GM12875 (cell line): ENCODE data around the gene GPR32.
"Not testable (repeated sequence)": the region's sequence is repeated elsewhere in the genome, so short reads cannot be mapped to it uniquely, and the experiment has no call there.

ENCODE experiments used
- H3K4me3 ChIP-seq: one replicate; pipeline ENCODE4 v1.5.1; 2011; ENCODE audit warnings: low read depth, low read length, control low read depth
- TF ChIP-seq, protein P1 (sequence below): IDR thresholded peaks from 2 replicates; pipeline ENCODE4 v1.5.1; 2011; ENCODE audit warnings: low read depth, mild to moderate bottlenecking, control low read depth, inconsistent platforms, low read length, moderate library complexity, borderline replicate concordance; ENCODE audit not compliant: insufficient read depth

GPR32 gene

GRCh38 chr19:50736338-50736737 is 33.9 kb upstream of the GPR32 start:
- TF ChIP-seq, protein P1, sequence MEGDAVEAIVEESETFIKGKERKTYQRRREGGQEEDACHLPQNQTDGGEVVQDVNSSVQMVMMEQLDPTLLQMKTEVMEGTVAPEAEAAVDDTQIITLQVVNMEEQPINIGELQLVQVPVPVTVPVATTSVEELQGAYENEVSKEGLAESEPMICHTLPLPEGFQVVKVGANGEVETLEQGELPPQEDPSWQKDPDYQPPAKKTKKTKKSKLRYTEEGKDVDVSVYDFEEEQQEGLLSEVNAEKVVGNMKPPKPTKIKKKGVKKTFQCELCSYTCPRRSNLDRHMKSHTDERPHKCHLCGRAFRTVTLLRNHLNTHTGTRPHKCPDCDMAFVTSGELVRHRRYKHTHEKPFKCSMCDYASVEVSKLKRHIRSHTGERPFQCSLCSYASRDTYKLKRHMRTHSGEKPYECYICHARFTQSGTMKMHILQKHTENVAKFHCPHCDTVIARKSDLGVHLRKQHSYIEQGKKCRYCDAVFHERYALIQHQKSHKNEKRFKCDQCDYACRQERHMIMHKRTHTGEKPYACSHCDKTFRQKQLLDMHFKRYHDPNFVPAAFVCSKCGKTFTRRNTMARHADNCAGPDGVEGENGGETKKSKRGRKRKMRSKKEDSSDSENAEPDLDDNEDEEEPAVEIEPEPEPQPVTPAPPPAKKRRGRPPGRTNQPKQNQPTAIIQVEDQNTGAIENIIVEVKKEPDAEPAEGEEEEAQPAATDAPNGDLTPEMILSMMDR, result no peak

GRCh38 chr19:50739132-50739913 is 30.9 kb upstream of the GPR32 start:
- no peak overlapping the region for H3K4me3 ChIP-seq
- TF ChIP-seq, protein P1, result no peak

More at GRCh38 chr19:50736338-50736737, 33.9 kb upstream of the GPR32 start:
- no peak overlapping the region for H3K4me3 ChIP-seq

- H3K4me3 ChIP-seq, result no peak overlapping the region
- TF ChIP-seq, protein P1, result no peak
These were observed 30.3 kb upstream of the GPR32 start for GRCh38 chr19:50739914-50740426.

DNA sequence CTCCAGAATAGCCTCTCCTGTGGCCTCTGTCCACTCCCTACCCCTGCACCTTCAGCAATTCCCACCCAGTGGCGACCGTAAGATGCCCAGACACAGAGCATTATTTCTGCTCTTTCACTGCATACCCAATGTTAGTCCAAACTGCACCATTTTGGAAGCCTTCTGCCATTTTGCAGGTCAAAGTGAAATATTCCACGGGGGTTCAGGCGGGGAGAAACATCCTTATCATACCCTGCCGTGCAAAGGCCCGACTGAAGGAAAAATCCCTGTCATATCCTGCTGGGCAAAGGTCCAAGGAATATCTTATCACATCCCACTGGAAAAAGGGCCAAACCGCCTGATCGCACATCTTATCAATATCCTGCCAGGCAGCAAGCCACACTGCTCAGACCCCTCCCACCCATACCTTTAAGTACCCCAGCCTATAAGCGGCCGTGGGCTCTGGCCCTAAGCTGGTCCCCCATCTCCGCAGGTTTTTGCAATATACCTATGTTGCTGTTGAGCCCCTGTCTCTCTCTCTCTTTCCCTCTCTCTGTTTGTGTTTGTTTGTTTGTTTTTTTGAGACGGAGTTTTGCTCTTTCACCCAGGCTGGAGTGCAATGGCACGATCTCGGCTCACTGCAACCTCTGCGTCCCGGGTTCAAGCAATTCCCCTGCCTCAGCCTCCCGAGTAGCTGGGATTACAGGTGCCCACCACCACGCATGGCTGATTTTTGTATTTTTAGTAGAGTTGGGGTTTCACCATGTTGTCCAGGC is 28.9 kb upstream of the GPR32 start:
- H3K4me3 ChIP-seq, result no peak overlapping the region
- TF ChIP-seq, protein P1, result no peak

DNA sequence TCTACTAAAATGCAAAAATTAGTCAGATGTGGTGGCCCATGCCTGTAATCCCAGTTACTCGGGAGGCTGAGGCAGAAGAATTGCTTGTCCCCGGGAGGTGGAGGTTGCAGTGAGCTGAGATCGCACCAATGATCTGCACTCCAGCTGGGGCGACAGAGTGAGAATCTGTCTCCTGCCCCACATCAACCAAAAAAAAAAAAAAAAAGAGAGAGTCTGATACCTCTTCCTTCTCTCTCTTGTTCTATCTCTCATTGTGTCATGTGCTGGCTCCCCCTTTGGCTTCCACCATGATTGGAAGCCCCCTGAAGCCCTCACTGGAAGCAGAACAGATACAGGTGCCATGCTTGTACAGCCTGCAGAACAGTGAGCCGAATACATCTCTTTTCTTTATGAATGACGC is 26.7 kb upstream of the GPR32 start:
- no peak overlapping the region for H3K4me3 ChIP-seq
- TF ChIP-seq, protein P1, result no peak

DNA sequence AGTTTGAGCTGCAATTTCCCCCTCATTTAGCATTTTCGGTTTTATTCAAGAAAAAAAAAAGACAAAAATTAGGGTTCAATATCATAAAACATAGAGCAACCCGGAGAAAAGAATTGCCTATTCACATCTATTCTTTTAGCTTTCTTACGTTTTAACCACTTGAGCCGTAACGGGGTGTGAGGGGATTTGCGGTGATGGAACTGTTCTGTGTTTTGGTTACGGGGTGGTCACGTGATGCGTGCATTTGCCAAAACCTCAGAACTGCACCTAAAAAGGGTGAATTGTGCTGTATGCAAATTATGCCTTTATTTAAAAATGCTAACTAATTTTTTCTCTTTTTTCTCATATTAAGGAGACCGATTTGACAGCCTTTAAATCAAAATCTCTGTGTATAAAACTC is 25.0 kb upstream of the GPR32 start:
- TF ChIP-seq, protein P1, result no peak
- H3K4me3 ChIP-seq, result no peak overlapping the region

GRCh38 chr19:50747141-50747540 is 23.1 kb upstream of the GPR32 start:
- H3K4me3 ChIP-seq, result not testable (repeated sequence)
